NCI-H2227 (cell line): Measurements from ENCODE around the gene UPK2.

Experiments
- DNase-seq: peaks from one replicate; lab custom pipeline; 2025; ENCODE audit not compliant: unreplicated experiment; lab: John Stamatoyannopoulos, UW

The UPK2 gene

GRCh38 chr11:118917481-118918127 is 38.5 kb upstream of the UPK2 start:
- DNase-seq = peak; percentile 33

GRCh38 chr11:118918128-118918685 is 37.9 kb upstream of the UPK2 start:
- peak; percentile 77 for DNase-seq

GRCh38 chr11:118918686-118919280 is 37.3 kb upstream of the UPK2 start:
- DNase-seq = peak; percentile 30

- peak; percentile 18 for DNase-seq
Measured at GRCh38 chr11:118921121-118921928, 34.8 kb upstream of the UPK2 start.

GRCh38 chr11:118921929-118922744 is 34.0 kb upstream of the UPK2 start:
- peak; percentile 6 for DNase-seq

GRCh38 chr11:118922745-118923627 is 33.1 kb upstream of the UPK2 start:
- DNase-seq = no peak

- DNase-seq = no peak
Measured at GRCh38 chr11:118923721-118924587, 32.1 kb upstream of the UPK2 start.

- DNase-seq = peak; percentile 17
Measured at GRCh38 chr11:118924591-118925585, 31.2 kb upstream of the UPK2 start.

- no peak for DNase-seq
Measured at GRCh38 chr11:118927554-118928100, 28.5 kb upstream of the UPK2 start.

GRCh38 chr11:118928101-118928869 is 27.8 kb upstream of the UPK2 start:
- DNase-seq = peak; percentile 81

GRCh38 chr11:118928870-118929500 is 27.1 kb upstream of the UPK2 start:
- peak; percentile 81 for DNase-seq

- peak; percentile 87 for DNase-seq
Measured at GRCh38 chr11:118929501-118930093, 26.5 kb upstream of the UPK2 start.

- peak; percentile 87 for DNase-seq
Measured at GRCh38 chr11:118930094-118930712, 25.9 kb upstream of the UPK2 start.

GRCh38 chr11:118931571-118931970 is 24.5 kb upstream of the UPK2 start:
- no peak for DNase-seq

GRCh38 chr11:118933486-118933885 is 22.6 kb upstream of the UPK2 start:
- no peak for DNase-seq
